Karpas-422 (cell line): ENCODE measurements around the gene ALKBH8. TPM values are rescaled to one million over a fixed set of nuclear protein-coding genes. Genes with fewer than 3 reads are reported as not detected.
"Not testable (repeated sequence)": the region's sequence is repeated elsewhere in the genome, so short reads cannot be mapped to it uniquely, and the experiment has no call there.

Experiments
- DNase-seq: peaks from one replicate; pipeline ENCODE4 v3.0.0-alpha.2; 2015
- H2AFZ ChIP-seq: fragments of 200-600 bp; sonication (generic); 2 replicates; pipeline ENCODE4 v1.6.1; 2014; ENCODE audit warnings: antibody characterized with exemption, low read length, mixed read lengths
- H3K27ac ChIP-seq: fragments of 200-600 bp; sonication (generic); 2 replicates; pipeline ENCODE4 v1.5.1; 2014; ENCODE audit warnings: mild to moderate bottlenecking, low read length, moderate library complexity
- H3K27me3 ChIP-seq: fragments of 200-600 bp; sonication (generic); 2 replicates; pipeline ENCODE4 v1.6.1; 2014; ENCODE audit warnings: low read length, mixed read lengths
- H3K36me3 ChIP-seq: fragments of 200-600 bp; sonication (generic); 2 replicates; pipeline ENCODE4 v1.6.1; 2014; ENCODE audit warnings: low read length, mixed read lengths; ENCODE audit not compliant: insufficient read depth
- H3K4me1 ChIP-seq: fragments of 200-600 bp; sonication (generic); 2 replicates; pipeline ENCODE4 v1.6.1; 2014; ENCODE audit warnings: mild to moderate bottlenecking, low read length, mixed read lengths
- H3K4me2 ChIP-seq: fragments of 200-600 bp; sonication (generic); 2 replicates; pipeline ENCODE4 v1.6.1; 2014; ENCODE audit warnings: low read length, low read depth, mild to moderate bottlenecking; ENCODE audit not compliant: poor library complexity, severe bottlenecking
- H3K4me3 ChIP-seq: fragments of 200-600 bp; sonication (generic); 2 replicates; pipeline ENCODE4 v1.5.1; 2014; ENCODE audit warnings: mild to moderate bottlenecking, antibody characterized with exemption, low read length, mixed read lengths
- H3K79me2 ChIP-seq: fragments of 200-600 bp; sonication (generic); 2 replicates; pipeline ENCODE4 v1.6.1; 2014; ENCODE audit warnings: mild to moderate bottlenecking, low read length, mixed read lengths
- H3K9ac ChIP-seq: fragments of 200-600 bp; sonication (generic); 2 replicates; pipeline ENCODE4 v1.6.0; 2014; ENCODE audit warnings: low read length
- H3K9me2 ChIP-seq: fragments of 200-600 bp; sonication (generic), shearing (Covaris generic); replicated peaks from 2 replicates; pipeline ENCODE4 v1.6.0; 2014; ENCODE audit warnings: mild to moderate bottlenecking, low read length, moderate library complexity; ENCODE audit not compliant: insufficient read depth
- H3K9me3 ChIP-seq: fragments of 300-700, 200-600 bp; sonication (generic); 2 replicates; pipeline ENCODE4 v1.6.1; 2014; ENCODE audit warnings: low read length, mixed read lengths
- H4K20me1 ChIP-seq: fragments of 200-600 bp; sonication (generic); 2 replicates; pipeline ENCODE4 v1.6.1; 2014; ENCODE audit warnings: mild to moderate bottlenecking, antibody characterized with exemption, low read length, low read depth; ENCODE audit not compliant: insufficient read depth
- total RNA-seq: library from RNA; depleted of rRNA; stranded (reverse); fragments of >200 nt; shearing (Covaris generic); gene quantifications from 2 replicates; pipeline ENCODE4 v1.2.3, GENCODE V29; 2014; ENCODE audit warnings: low replicate concordance

Gene ALKBH8
- total RNA-seq, 1 experiment from 2014 or later: 21.8 TPM

GRCh38 chr11:107549954-107550285 is 15.6 kb downstream of the ALKBH8 start:
- no peaks in the 10 kb centered on the region for H3K4me1 ChIP-seq
- H3K4me2 ChIP-seq: no peak overlapping the region
- no peaks in the 10 kb centered on the region for H4K20me1 ChIP-seq
- DNase-seq: no peak
- H3K9me3 ChIP-seq: no peaks in the 10 kb centered on the region
- H3K27ac ChIP-seq: no peak overlapping the region
- H3K79me2 ChIP-seq: peaks cover 32% of the 10 kb centered on the region
- H3K4me3 ChIP-seq: no peak overlapping the region
- no peaks in the 10 kb centered on the region for H3K9me2 ChIP-seq
- H3K27me3 ChIP-seq: no peaks in the 10 kb centered on the region
- H3K9ac ChIP-seq: no peak overlapping the region
- H3K36me3 ChIP-seq: peaks cover 70% of the 10 kb centered on the region
- H2AFZ ChIP-seq: no peak overlapping the region

- H3K9me2 ChIP-seq: no peaks in the 10 kb centered on the region
- no peaks in the 10 kb centered on the region for H3K27me3 ChIP-seq
- H4K20me1 ChIP-seq: no peaks in the 10 kb centered on the region
- H3K79me2 ChIP-seq: peaks cover 34% of the 10 kb centered on the region
- H3K36me3 ChIP-seq: peaks cover 66% of the 10 kb centered on the region
- no peaks in the 10 kb centered on the region for H3K4me1 ChIP-seq
- no peak overlapping the region for H3K27ac ChIP-seq
- no peak overlapping the region for H2AFZ ChIP-seq
- DNase-seq: peak; percentile 92
- no peak overlapping the region for H3K9ac ChIP-seq
- no peaks in the 10 kb centered on the region for H3K9me3 ChIP-seq
- H3K4me3 ChIP-seq: no peak overlapping the region
- no peak overlapping the region for H3K4me2 ChIP-seq
These were observed 16.1 kb downstream of the ALKBH8 start for GRCh38 chr11:107549253-107549953.

- H3K27me3 ChIP-seq: no peaks in the 10 kb centered on the region
- peaks cover 60% of the 10 kb centered on the region; the same call in 1 of the 2 replicates for H3K36me3 ChIP-seq
- H2AFZ ChIP-seq: no peak overlapping the region
- no peak for DNase-seq
- H3K9ac ChIP-seq: no peak overlapping the region
- H3K79me2 ChIP-seq: peaks cover 39% of the 10 kb centered on the region
- H3K9me2 ChIP-seq: no peaks in the 10 kb centered on the region
- H3K4me2 ChIP-seq: no peak overlapping the region
- no peaks in the 10 kb centered on the region for H4K20me1 ChIP-seq
- H3K4me1 ChIP-seq: no peaks in the 10 kb centered on the region
- no peak overlapping the region for H3K27ac ChIP-seq
- no peaks in the 10 kb centered on the region for H3K9me3 ChIP-seq
- H3K4me3 ChIP-seq: no peak overlapping the region
These were observed 17.6 kb downstream of the ALKBH8 start for GRCh38 chr11:107547961-107548360.

DNA sequence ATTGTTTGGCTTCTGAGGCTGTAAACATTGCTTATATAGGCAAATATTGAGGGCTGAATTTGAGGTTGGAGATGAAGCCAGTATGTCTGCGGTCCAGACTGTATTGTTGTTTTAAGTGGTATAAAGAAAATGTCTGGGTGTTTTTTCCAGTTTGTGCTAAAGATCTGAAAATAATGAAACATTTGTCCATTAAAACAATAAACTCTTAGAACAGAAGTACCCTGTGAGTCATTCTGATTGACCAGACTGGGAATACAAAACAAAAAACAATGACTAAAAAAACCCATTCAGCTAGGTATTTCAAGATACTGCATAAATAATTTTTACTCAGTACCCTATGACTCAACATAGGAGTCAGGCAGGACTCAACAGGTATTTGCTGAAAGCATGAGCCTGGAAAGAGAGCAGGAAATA is 20.4 kb downstream of the ALKBH8 start:
- Histone ChIP-seq H3K27me3 (no peaks in the 10 kb centered on the region), H3K9me2 (no peaks in the 10 kb centered on the region), H3K79me2 (peaks cover 55% of the 10 kb centered on the region), H4K20me1 (no peaks in the 10 kb centered on the region), H3K4me1 (no peaks in the 10 kb centered on the region), H3K9me3 (no peaks in the 10 kb centered on the region), H2AFZ (no peak overlapping the region), H3K4me2 (no peak overlapping the region), H3K27ac (no peak overlapping the region), H3K4me3 (no peak overlapping the region), H3K9ac (no peak overlapping the region), H3K36me3 (peaks cover 48% of the 10 kb centered on the region; the same call in 1 of the 2 replicates)
- DNase-seq: no peak

DNA sequence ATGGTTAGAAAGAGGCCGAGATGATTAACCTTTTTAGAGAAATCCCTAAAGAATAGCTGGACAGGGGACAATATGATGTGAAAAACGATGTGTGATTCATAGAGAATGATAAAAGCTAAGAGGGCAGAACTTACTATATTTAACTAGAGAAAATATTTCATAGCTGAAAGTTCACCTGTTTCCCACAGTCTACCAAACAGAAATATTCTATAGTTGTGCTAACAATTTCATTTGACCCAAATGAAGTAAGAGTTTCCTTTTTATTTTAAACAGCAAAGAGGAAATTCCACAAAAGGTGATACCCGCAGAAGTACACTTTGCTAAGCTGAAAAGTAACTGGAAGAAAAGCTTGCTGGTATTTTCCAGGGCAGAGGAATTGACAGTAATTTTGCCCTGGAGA is 26.7 kb downstream of the ALKBH8 start:
- no peaks in the 10 kb centered on the region for H4K20me1 ChIP-seq
- H3K9ac ChIP-seq: no peak overlapping the region
- DNase-seq: no peak
- no peaks in the 10 kb centered on the region for H3K4me1 ChIP-seq
- H2AFZ ChIP-seq: no peak overlapping the region
- peaks cover 28% of the 10 kb centered on the region for H3K36me3 ChIP-seq
- no peak overlapping the region for H3K4me3 ChIP-seq
- H3K4me2 ChIP-seq: no peak overlapping the region
- no peaks in the 10 kb centered on the region for H3K27me3 ChIP-seq
- H3K79me2 ChIP-seq: peaks cover 41% of the 10 kb centered on the region
- H3K9me2 ChIP-seq: no peaks in the 10 kb centered on the region
- H3K27ac ChIP-seq: no peak overlapping the region
- no peaks in the 10 kb centered on the region for H3K9me3 ChIP-seq

GRCh38 chr11:107538239-107538638 is 27.3 kb downstream of the ALKBH8 start:
- Histone ChIP-seq H3K9me3 (no peaks in the 10 kb centered on the region), H3K36me3 (peaks cover 26% of the 10 kb centered on the region), H3K9ac (no peak overlapping the region), H3K4me2 (no peak overlapping the region), H3K9me2 (no peaks in the 10 kb centered on the region), H2AFZ (no peak overlapping the region), H3K79me2 (peaks cover 43% of the 10 kb centered on the region), H3K27me3 (no peaks in the 10 kb centered on the region), H3K4me1 (no peaks in the 10 kb centered on the region), H4K20me1 (no peaks in the 10 kb centered on the region), H3K4me3 (no peak overlapping the region), H3K27ac (no peak overlapping the region)
- no peak for DNase-seq

- H3K9ac ChIP-seq, H4K20me1 ChIP-seq, DNase-seq, H3K9me2 ChIP-seq, H3K9me3 ChIP-seq, H3K4me1 ChIP-seq, H3K27me3 ChIP-seq, H3K4me2 ChIP-seq, H2AFZ ChIP-seq, H3K4me3 ChIP-seq, H3K27ac ChIP-seq: not testable (repeated sequence)
- peaks cover 31% of the 10 kb centered on the region for H3K36me3 ChIP-seq
- H3K79me2 ChIP-seq: peaks cover 41% of the 10 kb centered on the region
These were observed 28.4 kb downstream of the ALKBH8 start for GRCh38 chr11:107537155-107537554.

DNA sequence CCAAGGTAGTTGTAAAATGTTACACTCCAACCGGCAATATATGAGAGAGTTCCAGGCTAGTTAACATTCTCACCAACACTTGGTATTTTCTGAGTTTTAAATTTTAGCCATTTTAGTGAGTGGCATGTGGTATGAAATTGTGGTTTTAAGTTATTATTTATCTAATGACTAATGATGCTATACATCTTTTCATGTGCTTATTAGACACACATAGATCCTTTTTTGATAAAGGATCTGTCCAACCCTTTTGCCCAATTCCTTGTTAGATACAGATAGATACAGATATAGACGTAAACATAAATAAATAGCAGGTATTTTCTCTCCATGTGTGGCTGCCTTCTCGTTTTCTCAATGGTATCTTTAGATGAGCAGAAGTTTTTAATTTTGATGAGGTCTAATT is 39.3 kb downstream of the ALKBH8 start:
- H3K27me3 ChIP-seq: no peaks in the 10 kb centered on the region
- H3K4me1 ChIP-seq: no peaks in the 10 kb centered on the region
- DNase-seq: no peak
- H3K4me3 ChIP-seq: no peak overlapping the region
- H3K9me3 ChIP-seq: no peaks in the 10 kb centered on the region
- H3K36me3 ChIP-seq: peaks cover 48% of the 10 kb centered on the region
- H3K4me2 ChIP-seq: no peak overlapping the region
- no peak overlapping the region for H3K27ac ChIP-seq
- no peaks in the 10 kb centered on the region; the same call in 1 of the 2 replicates for H3K9me2 ChIP-seq
- no peak overlapping the region for H3K9ac ChIP-seq
- no peak overlapping the region for H2AFZ ChIP-seq
- H4K20me1 ChIP-seq: no peaks in the 10 kb centered on the region
- H3K79me2 ChIP-seq: no peaks in the 10 kb centered on the region
